ENCODE measurements around the gene TRIM29. TPM values are rescaled to one million over a fixed set of nuclear protein-coding genes. Genes with fewer than 3 reads are reported as not detected.
A peak's percentile ranks its signal among the peaks of the same experiment; 100 is the strongest.
"Not testable (repeated sequence)": the region's sequence is repeated elsewhere in the genome, so short reads cannot be mapped to it uniquely, and the experiment has no call there.

Gene TRIM29
- total and polyA plus RNA-seq, 3 experiments from 2014 or later = not detected

GRCh38 chr11:120182790-120183491 lies 45.0 kb upstream of the TRIM29 start:
- no peak overlapping the region for H3K27ac ChIP-seq (ENCODE audit: low read depth, low read length)
- H3K9me3 Mint-ChIP-seq = no peaks in the 10 kb centered on the region
- no peaks in the 10 kb centered on the region for H3K4me1 ChIP-seq (ENCODE audit: insufficient read depth, low read length)
- H3K27me3 Mint-ChIP-seq = peaks cover 13 to 27% of the 10 kb centered on the region in 2 donors
- DNase-seq = no peak
- H3K27ac Mint-ChIP-seq = no peak overlapping the region
- H3K4me3 Mint-ChIP-seq = no peak overlapping the region
- CTCF ChIA-PET = no interaction called here
- POLR2A ChIA-PET = no interaction called here
- no peaks in the 10 kb centered on the region for H3K4me1 Mint-ChIP-seq
- H3K36me3 Mint-ChIP-seq = no peaks in the 10 kb centered on the region
- no peaks in the 10 kb centered on the region for H3K9me3 ChIP-seq (ENCODE audit: low read length)
- H3K4me3 ChIP-seq (ENCODE audit: low read length) = no peak overlapping the region
- no peaks in the 10 kb centered on the region for H3K27me3 ChIP-seq (ENCODE audit: insufficient read depth, low read length, poor library complexity, severe bottlenecking)
- H3K36me3 ChIP-seq (ENCODE audit: insufficient read depth, low read length) = no peaks in the 10 kb centered on the region

- Mint-ChIP-seq H3K36me3 (no peaks in the 10 kb centered on the region), H3K27me3 (peaks cover 11 to 27% of the 10 kb centered on the region in 2 donors), H3K4me3 (no peak overlapping the region), H3K27ac (no peak overlapping the region), H3K9me3 (no peaks in the 10 kb centered on the region), H3K4me1 (no peaks in the 10 kb centered on the region)
- no peaks in the 10 kb centered on the region for H3K4me1 ChIP-seq (ENCODE audit: insufficient read depth, low read length)
- no peaks in the 10 kb centered on the region for H3K9me3 ChIP-seq (ENCODE audit: low read length)
- ChIA-PET POLR2A (no interaction called here), CTCF (no interaction called here)
- no peaks in the 10 kb centered on the region for H3K27me3 ChIP-seq (ENCODE audit: insufficient read depth, low read length, poor library complexity, severe bottlenecking)
- DNase-seq = no peak
- no peak overlapping the region for H3K27ac ChIP-seq (ENCODE audit: low read depth, low read length)
- H3K36me3 ChIP-seq (ENCODE audit: insufficient read depth, low read length) = no peaks in the 10 kb centered on the region
- H3K4me3 ChIP-seq (ENCODE audit: low read length) = no peak overlapping the region
Observed at GRCh38 chr11:120182372-120182771, 44.5 kb upstream of the TRIM29 start.

GRCh38 chr11:120181376-120181975 lies 43.6 kb upstream of the TRIM29 start:
- peaks cover 5 to 21% of the 10 kb centered on the region in 2 donors for H3K27me3 Mint-ChIP-seq
- H3K27me3 ChIP-seq (ENCODE audit: insufficient read depth, low read length, poor library complexity, severe bottlenecking) = no peaks in the 10 kb centered on the region
- H3K4me1 Mint-ChIP-seq = no peaks in the 10 kb centered on the region
- no peak overlapping the region for H3K27ac Mint-ChIP-seq
- H3K4me1 ChIP-seq (ENCODE audit: insufficient read depth, low read length) = no peaks in the 10 kb centered on the region
- no peak for DNase-seq
- H3K36me3 ChIP-seq (ENCODE audit: insufficient read depth, low read length) = no peaks in the 10 kb centered on the region
- H3K36me3 Mint-ChIP-seq = no peaks in the 10 kb centered on the region
- H3K4me3 ChIP-seq (ENCODE audit: low read length) = no peak overlapping the region
- H3K27ac ChIP-seq (ENCODE audit: low read depth, low read length) = no peak overlapping the region
- ChIA-PET POLR2A (no interaction called here), CTCF (no interaction called here)
- H3K9me3 Mint-ChIP-seq = no peaks in the 10 kb centered on the region
- H3K4me3 Mint-ChIP-seq = no peak overlapping the region
- H3K9me3 ChIP-seq (ENCODE audit: low read length) = no peaks in the 10 kb centered on the region

GRCh38 chr11:120180551-120181232 lies 42.8 kb upstream of the TRIM29 start:
- no peak for DNase-seq
- no peaks in the 10 kb centered on the region for H3K4me1 Mint-ChIP-seq
- H3K36me3 Mint-ChIP-seq = no peaks in the 10 kb centered on the region

GRCh38 chr11:120180063-120180462 lies 42.1 kb upstream of the TRIM29 start:
- H3K27ac ChIP-seq (ENCODE audit: low read depth, low read length); H3K36me3 ChIP-seq (ENCODE audit: insufficient read depth, low read length); POLR2A ChIA-PET; H3K4me3 ChIP-seq (ENCODE audit: low read length); H3K9me3 ChIP-seq (ENCODE audit: low read length); H3K27me3 ChIP-seq (ENCODE audit: insufficient read depth, low read length, poor library complexity, severe bottlenecking); H3K4me1 ChIP-seq (ENCODE audit: insufficient read depth, low read length); H3K4me1 Mint-ChIP-seq; H3K4me3 Mint-ChIP-seq; DNase-seq; H3K36me3 Mint-ChIP-seq; H3K9me3 Mint-ChIP-seq: not testable (repeated sequence)
- H3K27me3 Mint-ChIP-seq = peaks cover 5 to 12% of the 10 kb centered on the region in 2 donors
- H3K27ac Mint-ChIP-seq = peak overlapping the region in 1 of 8 donors; percentile 47
- CTCF ChIA-PET = interaction anchor here (1.7 kb wide), 1 partner anchor 12 kb away, joined by 5 read pairs; no protein-coding TSS in a partner anchor

More at GRCh38 chr11:120180551-120181232, 42.8 kb upstream of the TRIM29 start:
- no peaks in the 10 kb centered on the region for H3K36me3 ChIP-seq (ENCODE audit: insufficient read depth, low read length)
- H3K27ac Mint-ChIP-seq = no peak overlapping the region
- peaks cover 5 to 16% of the 10 kb centered on the region in 2 donors for H3K27me3 Mint-ChIP-seq
- no peaks in the 10 kb centered on the region for H3K27me3 ChIP-seq (ENCODE audit: insufficient read depth, low read length, poor library complexity, severe bottlenecking)
- ChIA-PET POLR2A (no interaction called here), CTCF (no interaction called here)
- no peak overlapping the region for H3K4me3 ChIP-seq (ENCODE audit: low read length)
- H3K9me3 Mint-ChIP-seq = no peaks in the 10 kb centered on the region
- H3K9me3 ChIP-seq (ENCODE audit: low read length) = no peaks in the 10 kb centered on the region
- H3K4me3 Mint-ChIP-seq = no peak overlapping the region
- no peak overlapping the region for H3K27ac ChIP-seq (ENCODE audit: low read depth, low read length)
- no peaks in the 10 kb centered on the region for H3K4me1 ChIP-seq (ENCODE audit: insufficient read depth, low read length)

GRCh38 chr11:120179057-120179672 lies 41.3 kb upstream of the TRIM29 start:
- Histone ChIP-seq H3K4me3 (ENCODE audit: low read length) (no peak overlapping the region), H3K4me1 (ENCODE audit: insufficient read depth, low read length) (no peaks in the 10 kb centered on the region), H3K27ac (ENCODE audit: low read depth, low read length) (no peak overlapping the region), H3K36me3 (ENCODE audit: insufficient read depth, low read length) (no peaks in the 10 kb centered on the region), H3K9me3 (ENCODE audit: low read length) (no peaks in the 10 kb centered on the region), H3K27me3 (ENCODE audit: insufficient read depth, low read length, poor library complexity, severe bottlenecking) (no peaks in the 10 kb centered on the region)
- Mint-ChIP-seq H3K9me3 (no peaks in the 10 kb centered on the region), H3K4me3 (no peak overlapping the region), H3K27ac (no peak overlapping the region), H3K36me3 (no peaks in the 10 kb centered on the region), H3K4me1 (no peaks in the 10 kb centered on the region), H3K27me3 (peaks cover 4 to 13% of the 10 kb centered on the region in 2 donors)
- no peak for DNase-seq
- ChIA-PET CTCF (interaction anchor here (1.6 to 1.7 kb wide), 2 partner anchors 11 to 124 kb away, joined by 3 to 5 read pairs; no protein-coding TSS in a partner anchor), POLR2A (no interaction called here)

GRCh38 chr11:120178561-120179056 lies 40.7 kb upstream of the TRIM29 start:
- POLR2A ChIA-PET = no interaction called here
- H3K27me3 Mint-ChIP-seq = peaks cover 7 to 11% of the 10 kb centered on the region in 2 donors
- H3K36me3 Mint-ChIP-seq = no peaks in the 10 kb centered on the region
- Histone ChIP-seq H3K36me3 (ENCODE audit: insufficient read depth, low read length) (no peaks in the 10 kb centered on the region), H3K27me3 (ENCODE audit: insufficient read depth, low read length, poor library complexity, severe bottlenecking) (no peaks in the 10 kb centered on the region), H3K27ac (ENCODE audit: low read depth, low read length) (no peak overlapping the region), H3K4me1 (ENCODE audit: insufficient read depth, low read length) (no peaks in the 10 kb centered on the region), H3K4me3 (ENCODE audit: low read length) (no peak overlapping the region), H3K9me3 (ENCODE audit: low read length) (no peaks in the 10 kb centered on the region)
- DNase-seq = no peak
- H3K27ac Mint-ChIP-seq = no peak overlapping the region
- H3K9me3 Mint-ChIP-seq = no peaks in the 10 kb centered on the region
- CTCF ChIA-PET = interaction anchor here (1.6 to 1.7 kb wide), 2 partner anchors 10 to 124 kb away, joined by 3 to 5 read pairs; no protein-coding TSS in a partner anchor
- H3K4me1 Mint-ChIP-seq = no peaks in the 10 kb centered on the region
- no peak overlapping the region for H3K4me3 Mint-ChIP-seq

- H3K4me3 Mint-ChIP-seq = no peak overlapping the region
- no peaks in the 10 kb centered on the region for H3K9me3 ChIP-seq (ENCODE audit: low read length)
- H3K4me1 Mint-ChIP-seq = peaks cover 0 to 6% (median 0%) of the 10 kb centered on the region in 3 donors
- no peaks in the 10 kb centered on the region for H3K4me1 ChIP-seq (ENCODE audit: insufficient read depth, low read length)
- H3K36me3 Mint-ChIP-seq = no peaks in the 10 kb centered on the region
- POLR2A ChIA-PET = no interaction called here
- no peak for DNase-seq
- H3K27ac ChIP-seq (ENCODE audit: low read depth, low read length) = no peak overlapping the region
- H3K27ac Mint-ChIP-seq = no peak overlapping the region
- no peak overlapping the region for H3K4me3 ChIP-seq (ENCODE audit: low read length)
- H3K27me3 Mint-ChIP-seq = peaks cover 23 to 40% of the 10 kb centered on the region in 2 donors
- no peaks in the 10 kb centered on the region for H3K9me3 Mint-ChIP-seq
- H3K27me3 ChIP-seq (ENCODE audit: insufficient read depth, low read length, poor library complexity, severe bottlenecking) = peaks cover 30% of the 10 kb centered on the region
- CTCF ChIA-PET = no interaction called here
- H3K36me3 ChIP-seq (ENCODE audit: insufficient read depth, low read length) = no peaks in the 10 kb centered on the region
Observed at GRCh38 chr11:120174866-120175265, 37.0 kb upstream of the TRIM29 start.

Data from CD8-positive, alpha-beta memory T cell (primary cell).